Thyroid gland (tissue), 4 donors: ENCODE results near the gene ERC1.

ENCODE experiments used
- POLR2A ChIP-seq, 2 donors: fragments of 450-650 bp; IDR thresholded peaks; one replicate each; pipeline ENCODE4 v1.6.1; 2017; ENCODE audit warnings: antibody characterized with exemption in 2 of 2, mild to moderate bottlenecking in 2 of 2, moderate library complexity in 1 of 2
- TF ChIP-seq, protein P1 (sequence below), 6 experiments: fragments of 200-600 bp in 3 of 6; fragments of 450-650 bp in 3 of 6; sonication (generic) in 3 of 6; IDR thresholded peaks; one replicate each; pipeline ENCODE4 v1.5.1; 2016 to 2019; ENCODE audit warnings: antibody characterized with exemption in 6 of 6, mild to moderate bottlenecking in 2 of 6, inconsistent platforms in 1 of 6, moderate library complexity in 1 of 6

DNA sequence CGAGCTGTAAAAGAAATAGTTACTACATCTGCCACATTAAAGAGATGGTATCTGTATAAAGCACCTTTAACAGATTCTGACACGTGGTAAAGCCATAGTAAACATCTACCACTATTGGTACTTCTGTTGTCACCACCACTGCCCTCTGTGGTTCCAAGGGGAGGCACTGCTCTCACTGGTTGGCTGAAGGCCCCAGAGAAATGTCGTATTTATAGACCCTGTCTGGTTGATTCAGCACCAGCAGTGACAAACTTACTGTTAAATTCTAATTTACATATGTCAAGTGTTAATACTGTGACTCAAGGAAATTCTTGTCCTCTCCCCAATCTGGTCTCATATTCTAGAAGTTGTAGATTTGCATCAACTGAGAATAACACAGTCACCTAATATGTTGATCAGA is 281.1 kb downstream of the ERC1 start:
- TF ChIP-seq, protein P1, sequence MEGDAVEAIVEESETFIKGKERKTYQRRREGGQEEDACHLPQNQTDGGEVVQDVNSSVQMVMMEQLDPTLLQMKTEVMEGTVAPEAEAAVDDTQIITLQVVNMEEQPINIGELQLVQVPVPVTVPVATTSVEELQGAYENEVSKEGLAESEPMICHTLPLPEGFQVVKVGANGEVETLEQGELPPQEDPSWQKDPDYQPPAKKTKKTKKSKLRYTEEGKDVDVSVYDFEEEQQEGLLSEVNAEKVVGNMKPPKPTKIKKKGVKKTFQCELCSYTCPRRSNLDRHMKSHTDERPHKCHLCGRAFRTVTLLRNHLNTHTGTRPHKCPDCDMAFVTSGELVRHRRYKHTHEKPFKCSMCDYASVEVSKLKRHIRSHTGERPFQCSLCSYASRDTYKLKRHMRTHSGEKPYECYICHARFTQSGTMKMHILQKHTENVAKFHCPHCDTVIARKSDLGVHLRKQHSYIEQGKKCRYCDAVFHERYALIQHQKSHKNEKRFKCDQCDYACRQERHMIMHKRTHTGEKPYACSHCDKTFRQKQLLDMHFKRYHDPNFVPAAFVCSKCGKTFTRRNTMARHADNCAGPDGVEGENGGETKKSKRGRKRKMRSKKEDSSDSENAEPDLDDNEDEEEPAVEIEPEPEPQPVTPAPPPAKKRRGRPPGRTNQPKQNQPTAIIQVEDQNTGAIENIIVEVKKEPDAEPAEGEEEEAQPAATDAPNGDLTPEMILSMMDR (IDR thresholded peaks at IDR 0.05), result no peak
- TF ChIP-seq POLR2A (IDR thresholded peaks at IDR 0.05), result no peak
